Caki2 (cell line): Measurements from ENCODE around the gene HMGCL. TPM values are rescaled to one million over a fixed set of nuclear protein-coding genes. Genes with fewer than 3 reads are reported as not detected.

ENCODE experiments used
- DNase-seq: peaks from one replicate; pipeline ENCODE4 v3.0.0-alpha.2; 2015; ENCODE audit warnings: low read depth
- in situ Hi-C: cut with HindIII; loops from 2 replicates; pipeline ENCODE4 v1.10.0; 2016; ENCODE audit warnings: low sequenced_read_pairs, low pct_unique_long_range_greater_than_20kb, mixed read lengths
- total RNA-seq: library from RNA; depleted of rRNA; stranded (reverse); fragments of >200 nt; shearing (Covaris generic); gene quantifications from 2 replicates; pipeline ENCODE4 v1.2.3, GENCODE V29; 2014; ENCODE audit warnings: low replicate concordance; rRNA removed

Gene HMGCL
- total RNA-seq, 1 experiment from 2014 or later: 74.7 TPM

DNA sequence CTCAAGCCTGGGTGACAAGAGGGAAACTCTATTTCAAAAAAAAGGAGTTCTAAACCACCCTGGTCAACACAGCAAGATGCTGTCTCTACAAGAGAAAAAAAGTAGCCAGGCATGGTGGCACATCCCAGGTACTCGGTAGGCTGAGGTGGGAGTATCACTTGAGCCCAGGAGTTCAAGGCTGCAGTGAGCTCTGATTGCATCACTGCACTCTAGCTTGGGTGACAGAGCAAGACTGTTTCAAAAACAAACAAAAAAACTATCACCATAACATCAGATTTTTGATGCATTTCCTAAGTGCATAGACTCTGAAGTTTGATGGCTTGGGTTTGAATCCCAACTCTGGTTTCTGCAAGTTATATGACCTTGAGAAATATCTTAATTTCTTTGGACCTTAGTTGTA, 72.3 kb downstream of the HMGCL start:
- in situ Hi-C loops: no loop called here

More for the DNA sequence above, 72.3 kb downstream of the HMGCL start:
- no peak for DNase-seq

Other genes starting within 250 kb of the HMGCL start
- gene RPL11, start 133.6 kb downstream of the HMGCL start, total RNA-seq: 413 and 414 TPM in 2 replicates
- 18.6 and 21.6 TPM in 2 replicates for gene ELOA, start 82.0 kb downstream of the HMGCL start, total RNA-seq
- gene PITHD1, start 47.0 kb downstream of the HMGCL start, total RNA-seq: 55.0 and 55.4 TPM in 2 replicates
- gene LYPLA2, start 34.3 kb downstream of the HMGCL start, total RNA-seq: 95.6 and 105 TPM in 2 replicates
- gene GALE, start 24.7 kb downstream of the HMGCL start, total RNA-seq: 160 and 196 TPM in 2 replicates
- 30.7 and 44.8 TPM in 2 replicates for gene FUCA1, start 42.9 kb upstream of the HMGCL start, total RNA-seq
- gene CNR2, start 87.9 kb upstream of the HMGCL start, total RNA-seq: 0.03 TPM in 1 of 2 replicates, not detected in the other
- gene PNRC2, start 134.4 kb upstream of the HMGCL start, total RNA-seq: 22.0 and 48.8 TPM in 2 replicates
- 24.5 and 31.9 TPM in 2 replicates for gene SRSF10, start 154.9 kb upstream of the HMGCL start, total RNA-seq